Measurements from ENCODE around the gene C16orf87.

The C16orf87 gene

DNA sequence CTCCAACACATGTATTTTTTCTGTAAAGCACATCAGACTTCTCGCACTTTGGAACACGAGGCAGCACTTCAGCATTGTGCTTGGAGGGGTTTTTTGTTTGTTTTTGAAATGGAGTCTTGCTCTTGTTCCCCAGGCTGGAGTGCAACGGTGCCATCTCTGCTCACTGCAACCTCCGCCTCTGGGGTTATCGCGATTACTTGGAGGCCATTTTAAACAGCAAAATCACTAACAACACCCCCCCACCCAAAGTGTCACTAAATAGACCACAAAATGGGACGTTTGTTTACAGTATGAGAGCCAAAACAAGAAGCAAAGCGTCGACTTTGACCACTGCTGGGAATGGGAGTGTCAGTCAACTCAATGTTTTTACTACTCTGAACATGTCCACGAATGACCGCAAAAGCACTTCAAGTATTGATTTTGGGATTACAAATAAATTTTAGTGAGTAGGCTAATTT lies 9.0 kb upstream of the C16orf87 start:
- TF ChIP-seq, protein P1, sequence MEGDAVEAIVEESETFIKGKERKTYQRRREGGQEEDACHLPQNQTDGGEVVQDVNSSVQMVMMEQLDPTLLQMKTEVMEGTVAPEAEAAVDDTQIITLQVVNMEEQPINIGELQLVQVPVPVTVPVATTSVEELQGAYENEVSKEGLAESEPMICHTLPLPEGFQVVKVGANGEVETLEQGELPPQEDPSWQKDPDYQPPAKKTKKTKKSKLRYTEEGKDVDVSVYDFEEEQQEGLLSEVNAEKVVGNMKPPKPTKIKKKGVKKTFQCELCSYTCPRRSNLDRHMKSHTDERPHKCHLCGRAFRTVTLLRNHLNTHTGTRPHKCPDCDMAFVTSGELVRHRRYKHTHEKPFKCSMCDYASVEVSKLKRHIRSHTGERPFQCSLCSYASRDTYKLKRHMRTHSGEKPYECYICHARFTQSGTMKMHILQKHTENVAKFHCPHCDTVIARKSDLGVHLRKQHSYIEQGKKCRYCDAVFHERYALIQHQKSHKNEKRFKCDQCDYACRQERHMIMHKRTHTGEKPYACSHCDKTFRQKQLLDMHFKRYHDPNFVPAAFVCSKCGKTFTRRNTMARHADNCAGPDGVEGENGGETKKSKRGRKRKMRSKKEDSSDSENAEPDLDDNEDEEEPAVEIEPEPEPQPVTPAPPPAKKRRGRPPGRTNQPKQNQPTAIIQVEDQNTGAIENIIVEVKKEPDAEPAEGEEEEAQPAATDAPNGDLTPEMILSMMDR (IDR thresholded peaks at IDR 0.05; ENCODE audit: insufficient read depth, missing control alignments), result no peak
- DNase-seq (ENCODE audit: insufficient read length, low spot score), result no peak
- no peak for FAIRE-seq

DNA sequence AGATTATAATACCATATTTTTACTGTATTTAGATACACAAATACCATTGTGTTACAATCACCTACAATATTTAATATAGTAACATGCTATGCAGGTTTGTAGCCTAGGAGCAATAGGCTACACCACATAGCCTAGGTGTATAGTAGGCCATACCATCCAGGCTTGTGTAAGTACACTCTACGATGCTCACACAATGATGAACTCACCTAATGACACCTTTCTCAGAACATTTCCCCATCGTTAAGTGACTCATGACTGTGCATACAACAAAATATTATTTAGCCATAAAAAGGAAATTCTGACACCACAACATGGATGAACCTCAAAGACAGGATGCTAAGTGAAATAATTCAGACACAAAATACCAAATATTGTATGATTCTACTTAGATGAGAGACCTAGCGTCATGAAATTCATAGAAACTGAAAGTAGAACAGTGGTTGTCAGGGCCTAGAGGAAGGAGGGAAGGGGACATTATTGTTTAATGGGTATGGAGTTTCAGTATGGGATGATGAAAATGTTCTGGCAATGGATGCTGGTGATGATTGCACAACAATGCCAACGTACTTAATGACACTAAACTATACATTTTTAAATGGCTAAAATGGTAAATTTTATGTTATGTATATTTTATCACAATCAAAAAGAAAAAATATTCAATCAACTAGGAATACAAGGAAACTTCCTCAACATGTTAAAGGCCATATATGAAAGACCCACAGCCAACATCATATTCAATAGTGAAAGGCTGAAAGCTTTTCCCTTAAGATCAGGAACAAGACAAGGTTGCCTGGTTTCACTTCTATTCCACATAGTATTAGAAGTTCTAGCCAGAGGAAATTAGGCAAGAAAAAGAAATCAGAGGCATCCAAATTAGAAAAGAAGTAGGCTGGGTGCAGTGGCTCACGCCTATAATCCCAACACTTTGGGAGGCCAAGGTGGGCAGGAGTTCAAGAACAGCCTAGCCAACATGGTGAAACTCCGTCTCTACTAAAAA lies 5.9 kb upstream of the C16orf87 start:
- no peak for DNase-seq (ENCODE audit: insufficient read length, low spot score)
- no peak for FAIRE-seq
- TF ChIP-seq, protein P1 (IDR thresholded peaks at IDR 0.05; ENCODE audit: insufficient read depth, missing control alignments), result no peak

DNA sequence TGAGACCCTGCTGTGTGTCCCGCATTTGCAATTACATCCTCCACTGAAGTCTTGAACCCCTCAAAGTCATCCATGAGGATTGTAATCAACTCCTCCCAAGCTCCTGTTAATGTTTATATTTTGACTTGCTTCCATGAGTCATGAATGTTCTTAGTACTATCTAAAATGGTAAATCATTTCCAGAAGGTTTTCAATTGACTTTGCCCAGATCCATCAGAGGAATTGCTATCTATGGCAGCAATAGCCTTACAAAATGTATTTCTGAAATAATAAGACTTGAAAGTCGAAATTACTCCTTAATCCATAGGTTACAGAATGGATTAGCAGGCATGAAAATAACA lies 2.5 kb upstream of the C16orf87 start:
- no peak for FAIRE-seq
- TF ChIP-seq, protein P1 (IDR thresholded peaks at IDR 0.05; ENCODE audit: insufficient read depth, missing control alignments), result no peak
- DNase-seq (ENCODE audit: insufficient read length, low spot score), result no peak

DNA sequence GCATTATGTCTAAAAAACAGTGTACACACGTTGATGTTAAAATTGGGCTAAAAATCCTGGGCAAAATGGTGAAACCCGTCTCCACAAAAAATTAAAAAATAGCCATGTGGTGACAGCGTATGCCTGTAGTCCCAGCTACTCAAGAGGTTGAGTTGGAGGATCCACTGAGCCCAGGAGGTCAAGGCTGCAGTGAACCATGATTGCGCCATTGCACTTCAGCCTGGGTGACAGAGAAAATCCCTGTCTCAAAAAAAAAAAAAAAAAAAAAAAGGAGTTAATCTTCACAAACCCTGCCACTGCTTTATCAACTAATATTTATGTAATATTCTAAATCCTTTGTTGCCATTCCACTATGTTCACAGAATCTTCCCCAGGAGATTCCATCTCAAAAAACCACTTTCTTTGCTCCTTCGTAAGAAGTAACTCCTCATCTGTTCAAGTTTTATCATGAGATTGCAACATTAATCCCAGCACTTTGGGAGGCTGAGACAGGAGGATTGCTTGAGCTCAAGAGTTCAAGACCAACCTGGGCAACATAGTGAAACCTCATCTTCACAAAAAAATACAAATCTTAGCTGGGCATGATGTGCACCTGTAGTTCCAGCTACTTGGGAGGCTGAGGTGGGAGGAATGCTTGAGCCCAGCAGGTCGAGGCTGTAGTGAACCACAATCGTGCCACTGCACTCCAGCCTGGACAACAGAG lies 1.9 kb upstream of the C16orf87 start:
- FAIRE-seq, result no peak

DNA sequence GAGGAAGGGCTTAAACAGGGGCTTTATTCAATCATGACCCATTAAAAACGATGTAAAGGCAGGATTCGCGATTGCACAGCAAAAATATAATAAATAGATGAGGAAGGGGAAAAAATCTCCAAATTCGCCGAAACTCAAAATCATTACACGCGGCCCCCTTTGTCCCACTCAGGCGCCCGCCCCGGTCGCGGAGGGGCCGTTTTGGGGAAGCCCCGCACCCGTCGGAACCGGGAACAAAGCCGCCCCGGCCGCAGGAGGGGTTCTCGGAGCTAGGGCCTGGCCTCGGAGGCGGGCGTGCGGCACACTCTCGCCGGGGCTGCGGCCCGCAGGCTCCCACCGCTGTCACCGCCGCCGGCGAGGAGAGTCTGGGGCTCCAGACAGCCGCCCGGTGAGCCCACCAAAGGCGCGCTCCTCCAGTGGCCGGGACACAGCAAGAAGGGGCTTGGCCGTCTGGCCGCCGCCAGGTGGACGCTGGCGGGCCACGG lies 521 bp downstream of the C16orf87 start:
- DNase-seq (ENCODE audit: insufficient read length, low spot score) (no peak), FAIRE-seq (no peak)
- TF ChIP-seq, protein P1 (IDR thresholded peaks at IDR 0.05; ENCODE audit: insufficient read depth, missing control alignments), result no peak

More for the DNA sequence above, 1.9 kb upstream of the C16orf87 start:
- TF ChIP-seq, protein P1 (IDR thresholded peaks at IDR 0.05; ENCODE audit: insufficient read depth, missing control alignments), result no peak
- no peak for DNase-seq (ENCODE audit: insufficient read length, low spot score)

DNA sequence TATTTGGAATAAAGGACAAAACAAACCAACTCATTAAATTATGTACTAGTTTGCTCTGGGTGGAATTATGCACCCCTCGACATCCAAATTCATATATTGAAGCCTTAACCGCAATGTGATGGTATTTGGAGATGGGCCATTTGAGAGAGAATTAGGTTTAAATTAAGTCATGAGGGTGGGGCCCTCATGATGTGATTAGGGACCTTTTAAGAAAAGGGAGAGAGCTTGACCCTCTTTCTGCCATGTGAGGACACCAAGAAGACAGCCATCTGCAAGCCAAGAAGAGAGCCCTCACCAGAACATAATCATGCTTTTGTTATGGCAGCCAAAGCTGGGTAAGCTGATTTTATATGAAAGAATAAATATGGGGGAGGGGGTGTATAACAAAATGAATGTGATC lies 2.0 kb downstream of the C16orf87 start:
- FAIRE-seq (no peak), DNase-seq (ENCODE audit: insufficient read length, low spot score) (no peak)
- TF ChIP-seq, protein P1 (IDR thresholded peaks at IDR 0.05; ENCODE audit: insufficient read depth, missing control alignments), result no peak

Data from D721Med (cell line).